Trophoblast cell (in vitro differentiated cells and primary cell): ENCODE data around the gene SIDT2.

Experiments used
- DNase-seq, 2 donors: peaks; one replicate each; pipeline ENCODE4 v3.0.0-alpha.2; 2016
- H2AFZ ChIP-seq: 2 replicates; pipeline ENCODE4 v1.6.1; 2013; ENCODE audit warnings: low read length, moderate library complexity, mild to moderate bottlenecking; ENCODE audit not compliant: insufficient read depth, poor library complexity
- H2AK5ac ChIP-seq: 2 replicates; pipeline ENCODE4 v1.6.1; 2013; ENCODE audit warnings: mild to moderate bottlenecking, low read length
- H2BK120ac ChIP-seq: 2 replicates; pipeline ENCODE4 v1.6.1; 2013; ENCODE audit warnings: low read length, mild to moderate bottlenecking, moderate library complexity; ENCODE audit not compliant: insufficient read depth, poor library complexity
- H2BK12ac ChIP-seq: 2 replicates; pipeline ENCODE4 v1.6.1; 2013; ENCODE audit warnings: mild to moderate bottlenecking, low read length, moderate library complexity
- H2BK5ac ChIP-seq: 2 replicates; pipeline ENCODE4 v1.6.1; 2013; ENCODE audit warnings: low read length, low read depth, moderate library complexity, mild to moderate bottlenecking; ENCODE audit not compliant: poor library complexity
- H3K14ac ChIP-seq: 2 replicates; pipeline ENCODE4 v1.6.1; 2013; ENCODE audit warnings: mild to moderate bottlenecking, low read length
- H3K18ac ChIP-seq: 2 replicates; pipeline ENCODE4 v1.6.1; 2013; ENCODE audit warnings: mild to moderate bottlenecking, low read length
- H3K23ac ChIP-seq: 2 replicates; pipeline ENCODE4 v1.6.1; 2013; ENCODE audit warnings: low read length
- H3K27ac ChIP-seq: 2 replicates; pipeline ENCODE4 v1.5.1; 2013; ENCODE audit warnings: low read depth, mild to moderate bottlenecking, inconsistent platforms, low read length, moderate library complexity
- H3K27me3 ChIP-seq: 2 replicates; pipeline ENCODE4 v1.6.1; 2013; ENCODE audit warnings: inconsistent platforms, mild to moderate bottlenecking, low read length, moderate library complexity; ENCODE audit not compliant: insufficient read depth
- H3K36me3 ChIP-seq, 2 experiments: 1 replicate in 1 of 2; 2 replicates in 1 of 2; pipeline ENCODE4 v1.6.1; 2013; ENCODE audit warnings: low read length in 2 of 2, mild to moderate bottlenecking in 2 of 2, moderate library complexity in 1 of 2; ENCODE audit not compliant: insufficient read depth in 2 of 2, control insufficient read depth in 1 of 2
- H3K4ac ChIP-seq: 2 replicates; pipeline ENCODE4 v1.6.1; 2013; ENCODE audit warnings: low read depth, mild to moderate bottlenecking, low read length, moderate library complexity
- H3K4me1 ChIP-seq, 2 experiments: 1 replicate in 1 of 2; 2 replicates in 1 of 2; pipeline ENCODE4 v1.6.1; 2013; ENCODE audit warnings: low read length in 2 of 2, mild to moderate bottlenecking in 2 of 2, moderate library complexity in 1 of 2; ENCODE audit not compliant: insufficient read depth in 2 of 2, control insufficient read depth in 1 of 2
- H3K4me2 ChIP-seq: 2 replicates; pipeline ENCODE4 v1.6.1; 2013; ENCODE audit warnings: inconsistent platforms, mild to moderate bottlenecking, low read length, moderate library complexity
- H3K4me3 ChIP-seq: 2 replicates; pipeline ENCODE4 v1.5.1; 2013; ENCODE audit warnings: mild to moderate bottlenecking, low read depth, low read length, inconsistent platforms
- H3K79me1 ChIP-seq: one replicate; pipeline ENCODE4 v1.6.1; 2013; ENCODE audit warnings: low read length
- H3K79me2 ChIP-seq: 2 replicates; pipeline ENCODE4 v1.6.1; 2013; ENCODE audit warnings: low read length, mild to moderate bottlenecking; ENCODE audit not compliant: control insufficient read depth, insufficient read depth, poor library complexity
- H3K9ac ChIP-seq: 2 replicates; pipeline ENCODE4 v1.6.1; 2013; ENCODE audit warnings: mild to moderate bottlenecking, low read length
- H3K9me3 ChIP-seq: 2 replicates; pipeline ENCODE4 v1.6.1; 2013; ENCODE audit warnings: low read depth, mild to moderate bottlenecking, control low read depth, inconsistent platforms, low read length; ENCODE audit not compliant: insufficient read depth
- H4K12ac ChIP-seq: 2 replicates; pipeline ENCODE4 v1.6.1; 2013; ENCODE audit warnings: low read depth, mild to moderate bottlenecking, low read length, moderate library complexity
- H4K8ac ChIP-seq: 2 replicates; pipeline ENCODE4 v1.6.1; 2013; ENCODE audit warnings: low read depth, mild to moderate bottlenecking, low read length, moderate library complexity
- H4K91ac ChIP-seq: one replicate; pipeline ENCODE4 v1.6.1; 2013; ENCODE audit warnings: low read depth, mild to moderate bottlenecking, low read length, moderate library complexity
- WGBS: extraction: QIAGEN DNeasy Blood & Tissue Kit; methylation state at CpG from one replicate; pipeline ENCODE4 v1.1.7; 2013; ENCODE audit warnings: missing lambda C conversion rate; ENCODE audit not compliant: insufficient read length, insufficient coverage; ENCODE audit errors: extremely low coverage; 5-methylcytosine and 5-hydroxymethylcytosine counted together

Gene SIDT2

GRCh38 chr11:117194267-117194666 is 15.7 kb downstream of the SIDT2 start:
- no peak overlapping the region for H3K4ac ChIP-seq
- no peak overlapping the region for H2BK12ac ChIP-seq
- peaks cover 41 to 44% of the 10 kb centered on the region in 2 experiments for H3K36me3 ChIP-seq
- no peak overlapping the region for H3K9ac ChIP-seq
- H2BK120ac ChIP-seq = no peak overlapping the region
- H2BK5ac ChIP-seq = no peak overlapping the region
- H3K4me3 ChIP-seq = no peak overlapping the region
- peaks cover 16 to 19% of the 10 kb centered on the region in 2 experiments for H3K4me1 ChIP-seq
- no CpG with 5 or more reads among the region's 5 CpGs for WGBS
- peaks cover 15% of the 10 kb centered on the region for H3K79me1 ChIP-seq
- H2AFZ ChIP-seq = no peak overlapping the region
- H3K79me2 ChIP-seq = peaks cover 10% of the 10 kb centered on the region
- DNase-seq = no peak
- no peak overlapping the region for H2AK5ac ChIP-seq
- no peak overlapping the region for H3K18ac ChIP-seq
- no peak overlapping the region for H4K12ac ChIP-seq
- H4K8ac ChIP-seq = no peak overlapping the region
- H3K23ac ChIP-seq = no peak overlapping the region
- no peak overlapping the region for H3K14ac ChIP-seq
- no peaks in the 10 kb centered on the region for H3K27me3 ChIP-seq
- no peak overlapping the region for H3K4me2 ChIP-seq
- H3K27ac ChIP-seq = no peak overlapping the region
- no peaks in the 10 kb centered on the region for H3K9me3 ChIP-seq
- no peak overlapping the region for H4K91ac ChIP-seq

GRCh38 chr11:117195258-117195657 is 16.7 kb downstream of the SIDT2 start:
- no CpG with 5 or more reads among the region's 4 CpGs for WGBS
- H3K23ac ChIP-seq = no peak overlapping the region

GRCh38 chr11:117195761-117196160 is 17.2 kb downstream of the SIDT2 start:
- no peak for DNase-seq
- peaks cover 26 to 32% of the 10 kb centered on the region in 2 experiments for H3K4me1 ChIP-seq
- WGBS = no CpG with 5 or more reads among the region's 19 CpGs

More at GRCh38 chr11:117195258-117195657, 16.7 kb downstream of the SIDT2 start:
- Histone ChIP-seq H3K4me1 (peaks cover 22 to 28% of the 10 kb centered on the region in 2 experiments), H3K4me2 (no peak overlapping the region), H2BK120ac (no peak overlapping the region), H4K8ac (no peak overlapping the region), H3K18ac (no peak overlapping the region), H3K79me2 (peaks cover 20% of the 10 kb centered on the region), H3K9me3 (no peaks in the 10 kb centered on the region), H3K27me3 (no peaks in the 10 kb centered on the region), H3K27ac (no peak overlapping the region), H2AFZ (no peak overlapping the region), H3K36me3 (peaks cover 31 to 34% of the 10 kb centered on the region in 2 experiments), H4K12ac (no peak overlapping the region), H4K91ac (no peak overlapping the region), H3K79me1 (peaks cover 25% of the 10 kb centered on the region), H3K4me3 (no peak overlapping the region), H2BK5ac (no peak overlapping the region), H2AK5ac (no peak overlapping the region), H2BK12ac (no peak overlapping the region), H3K14ac (no peak overlapping the region), H3K9ac (no peak overlapping the region), H3K4ac (no peak overlapping the region)
- no peak for DNase-seq

GRCh38 chr11:117197006-117197405 is 18.5 kb downstream of the SIDT2 start:
- no peak overlapping the region for H3K4me2 ChIP-seq
- H3K79me2 ChIP-seq = peaks cover 37% of the 10 kb centered on the region
- H3K14ac ChIP-seq = no peak overlapping the region
- no peak overlapping the region for H3K23ac ChIP-seq
- no peak overlapping the region for H2BK5ac ChIP-seq
- no peak for DNase-seq
- no peak overlapping the region for H4K91ac ChIP-seq
- H4K8ac ChIP-seq = no peak overlapping the region
- no peak overlapping the region for H2BK120ac ChIP-seq
- no peak overlapping the region for H2AK5ac ChIP-seq
- no peak overlapping the region for H3K9ac ChIP-seq
- H3K4ac ChIP-seq = no peak overlapping the region
- H3K27ac ChIP-seq = no peak overlapping the region
- no peak overlapping the region for H2AFZ ChIP-seq
- no peaks in the 10 kb centered on the region for H3K27me3 ChIP-seq
- no peak overlapping the region for H3K4me3 ChIP-seq
- no peak overlapping the region for H2BK12ac ChIP-seq
- no peaks in the 10 kb centered on the region for H3K9me3 ChIP-seq
- H3K36me3 ChIP-seq = peaks cover 34 to 36% of the 10 kb centered on the region in 2 experiments
- H3K18ac ChIP-seq = no peak overlapping the region
- WGBS = no CpG with 5 or more reads among the region's 7 CpGs
- peaks cover 38 to 44% of the 10 kb centered on the region in 2 experiments for H3K4me1 ChIP-seq
- H4K12ac ChIP-seq = no peak overlapping the region
- peaks cover 26% of the 10 kb centered on the region for H3K79me1 ChIP-seq

More at GRCh38 chr11:117195761-117196160, 17.2 kb downstream of the SIDT2 start:
- Histone ChIP-seq H3K9me3 (no peaks in the 10 kb centered on the region), H3K36me3 (peaks cover 28 to 29% of the 10 kb centered on the region in 2 experiments), H3K9ac (no peak overlapping the region), H3K4me2 (no peak overlapping the region), H3K27me3 (no peaks in the 10 kb centered on the region), H4K8ac (no peak overlapping the region), H3K18ac (no peak overlapping the region), H3K23ac (no peak overlapping the region), H3K4me3 (no peak overlapping the region), H3K79me2 (peaks cover 24% of the 10 kb centered on the region), H3K27ac (no peak overlapping the region), H3K4ac (no peak overlapping the region), H2BK5ac (no peak overlapping the region), H2BK120ac (no peak overlapping the region), H3K79me1 (peaks cover 26% of the 10 kb centered on the region), H4K91ac (no peak overlapping the region), H3K14ac (no peak overlapping the region), H2AFZ (no peak overlapping the region), H2AK5ac (no peak overlapping the region), H2BK12ac (no peak overlapping the region), H4K12ac (no peak overlapping the region)
